ENCODE data around the gene C1QL2.

GRCh38 chr2:119170504-119170903 lies 12.0 kb upstream of the C1QL2 start:
- TF ChIP-seq POLR2A (IDR thresholded peaks at IDR 0.05) (no peak), POLR2AphosphoS5 (IDR thresholded peaks at IDR 0.05) (no peak), EP300 (IDR thresholded peaks at IDR 0.05) (no peak)
- TF ChIP-seq, protein P1, sequence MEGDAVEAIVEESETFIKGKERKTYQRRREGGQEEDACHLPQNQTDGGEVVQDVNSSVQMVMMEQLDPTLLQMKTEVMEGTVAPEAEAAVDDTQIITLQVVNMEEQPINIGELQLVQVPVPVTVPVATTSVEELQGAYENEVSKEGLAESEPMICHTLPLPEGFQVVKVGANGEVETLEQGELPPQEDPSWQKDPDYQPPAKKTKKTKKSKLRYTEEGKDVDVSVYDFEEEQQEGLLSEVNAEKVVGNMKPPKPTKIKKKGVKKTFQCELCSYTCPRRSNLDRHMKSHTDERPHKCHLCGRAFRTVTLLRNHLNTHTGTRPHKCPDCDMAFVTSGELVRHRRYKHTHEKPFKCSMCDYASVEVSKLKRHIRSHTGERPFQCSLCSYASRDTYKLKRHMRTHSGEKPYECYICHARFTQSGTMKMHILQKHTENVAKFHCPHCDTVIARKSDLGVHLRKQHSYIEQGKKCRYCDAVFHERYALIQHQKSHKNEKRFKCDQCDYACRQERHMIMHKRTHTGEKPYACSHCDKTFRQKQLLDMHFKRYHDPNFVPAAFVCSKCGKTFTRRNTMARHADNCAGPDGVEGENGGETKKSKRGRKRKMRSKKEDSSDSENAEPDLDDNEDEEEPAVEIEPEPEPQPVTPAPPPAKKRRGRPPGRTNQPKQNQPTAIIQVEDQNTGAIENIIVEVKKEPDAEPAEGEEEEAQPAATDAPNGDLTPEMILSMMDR (IDR thresholded peaks at IDR 0.05) = no peak

Measured in gastroesophageal sphincter (tissue), 3 donors.